HepG2 (cell line): Measurements from ENCODE around the gene LZTS2. TPM values are rescaled to one million over a fixed set of nuclear protein-coding genes. Genes with fewer than 3 reads are reported as not detected.

Experiments used
- EEA1 ChIP-seq: sonication (generic); formaldehyde crosslinking; IDR thresholded peaks from 2 replicates; pipeline ENCODE4 v1.5.1; 2020; ENCODE audit warnings: mild to moderate bottlenecking, missing genetic modification reagents, borderline replicate concordance
- FOXO1 ChIP-seq: sonication (generic); formaldehyde crosslinking; IDR thresholded peaks from 2 replicates; pipeline ENCODE4 v1.4.0; 2020; ENCODE audit warnings: missing genetic modification reagents
- GABPA ChIP-seq, 2 experiments: IDR thresholded peaks; 2 replicates each; pipeline ENCODE4 v1.6.1; 2011 to 2016; ENCODE audit warnings: low read depth in 2 of 2, low read length in 1 of 2, missing biosample characterization in 1 of 2, missing genetic modification characterization in 1 of 2
- HHEX ChIP-seq: IDR thresholded peaks from 2 replicates; pipeline ENCODE4 v1.6.1; 2016; ENCODE audit warnings: control low read depth
- HOXD1 ChIP-seq: sonication (generic); formaldehyde crosslinking; IDR thresholded peaks from 2 replicates; pipeline ENCODE4 v1.5.0; 2020; ENCODE audit warnings: missing genetic modification reagents
- KLF9 ChIP-seq: IDR thresholded peaks from 2 replicates; pipeline ENCODE4 v1.6.1; 2016; ENCODE audit warnings: low read depth
- MAF1 ChIP-seq: sonication (generic); formaldehyde crosslinking; IDR thresholded peaks from 2 replicates; pipeline ENCODE4 v1.5.0; 2020; ENCODE audit warnings: missing genetic modification reagents, borderline replicate concordance
- NFKB2 ChIP-seq: sonication (generic); formaldehyde crosslinking; IDR thresholded peaks from 2 replicates; pipeline ENCODE4 v1.4.0; 2020; ENCODE audit warnings: missing genetic modification reagents, borderline replicate concordance
- NR2F6 ChIP-seq, 2 experiments: IDR thresholded peaks; 2 replicates each; pipeline ENCODE4 v1.6.1; 2016; ENCODE audit warnings: antibody characterized with exemption in 1 of 2, mild to moderate bottlenecking in 1 of 2
- PCBP1 ChIP-seq: fragments of 200-400 bp; formaldehyde crosslinking; IDR thresholded peaks from 2 replicates; pipeline ENCODE4 v1.6.1; 2017; ENCODE audit warnings: mild to moderate bottlenecking, low read depth, low read length, borderline replicate concordance
- SAP130 ChIP-seq: IDR thresholded peaks from 2 replicates; pipeline ENCODE4 v1.6.1; 2016; ENCODE audit warnings: low read depth
- ZNF44 ChIP-seq: sonication (generic); formaldehyde crosslinking; IDR thresholded peaks from 2 replicates; pipeline ENCODE4 v1.5.1; 2020; ENCODE audit warnings: mild to moderate bottlenecking, missing genetic modification reagents
- ZNF619 ChIP-seq: sonication (generic); formaldehyde crosslinking; IDR thresholded peaks from 2 replicates; pipeline ENCODE4 v1.4.0; 2020; ENCODE audit warnings: mild to moderate bottlenecking, missing genetic modification reagents
- ZNF660 ChIP-seq: sonication (generic); formaldehyde crosslinking; IDR thresholded peaks from 2 replicates; pipeline ENCODE4 v1.5.1; 2020; ENCODE audit warnings: mild to moderate bottlenecking, low read depth, missing genetic modification reagents, borderline replicate concordance
- polyA plus RNA-seq, 8 experiments: library from polyadenylated mRNA; depleted of rRNA in 3 of 8; stranded (reverse) in 7 of 8; unstranded in 1 of 8; fragments of >200 nt; fragmentation: Illumina TruSeq in 4 of 8; extraction: Trizol in 4 of 8; gene quantifications; 2 replicates each; pipeline versions ENCODE4 v1.2.1 to v1.2.3, GENCODE V29; 2011 to 2016; ENCODE audit warnings: low read depth in 4 of 8, missing spikeins in 1 of 8, mixed read lengths in 1 of 8; ENCODE audit not compliant: insufficient read depth in 1 of 8
- total RNA-seq, 5 experiments: library from RNA; depleted of rRNA; stranded (reverse); fragments of >200 nt; fragmentation: Illumina TruSeq; extraction: Trizol; gene quantifications; 2 replicates each; pipeline ENCODE4 v1.2.3, GENCODE V29; 2016; ENCODE audit warnings: low read depth in 1 of 5
- TF ChIP-seq, protein P1 (sequence below): sonication (generic); formaldehyde crosslinking; IDR thresholded peaks from 2 replicates; pipeline ENCODE4 v1.4.0; 2020; ENCODE audit warnings: missing genetic modification reagents
- TF ChIP-seq, protein P2 (sequence below): sonication (generic); formaldehyde crosslinking; IDR thresholded peaks from 2 replicates; pipeline ENCODE4 v1.8.1; 2023; ENCODE audit warnings: missing genetic modification reagents, mild to moderate bottlenecking, borderline replicate concordance
- TF ChIP-seq, protein P3 (sequence below): sonication (generic); formaldehyde crosslinking; IDR thresholded peaks from 2 replicates; pipeline ENCODE4 v1.8.0; 2022; ENCODE audit warnings: missing genetic modification reagents, mild to moderate bottlenecking, moderate library complexity, borderline replicate concordance
- TF ChIP-seq, protein P4 (sequence below): sonication (generic); formaldehyde crosslinking; IDR thresholded peaks from 2 replicates; pipeline ENCODE4 v1.5.0; 2020; ENCODE audit warnings: missing genetic modification reagents

LZTS2 gene
- total and polyA plus RNA-seq, 2 of the 13 experiments (the other 11 are each of a cell fraction or from before 2014, with no cell fraction given): 43.6 to 65.6 TPM

DNA sequence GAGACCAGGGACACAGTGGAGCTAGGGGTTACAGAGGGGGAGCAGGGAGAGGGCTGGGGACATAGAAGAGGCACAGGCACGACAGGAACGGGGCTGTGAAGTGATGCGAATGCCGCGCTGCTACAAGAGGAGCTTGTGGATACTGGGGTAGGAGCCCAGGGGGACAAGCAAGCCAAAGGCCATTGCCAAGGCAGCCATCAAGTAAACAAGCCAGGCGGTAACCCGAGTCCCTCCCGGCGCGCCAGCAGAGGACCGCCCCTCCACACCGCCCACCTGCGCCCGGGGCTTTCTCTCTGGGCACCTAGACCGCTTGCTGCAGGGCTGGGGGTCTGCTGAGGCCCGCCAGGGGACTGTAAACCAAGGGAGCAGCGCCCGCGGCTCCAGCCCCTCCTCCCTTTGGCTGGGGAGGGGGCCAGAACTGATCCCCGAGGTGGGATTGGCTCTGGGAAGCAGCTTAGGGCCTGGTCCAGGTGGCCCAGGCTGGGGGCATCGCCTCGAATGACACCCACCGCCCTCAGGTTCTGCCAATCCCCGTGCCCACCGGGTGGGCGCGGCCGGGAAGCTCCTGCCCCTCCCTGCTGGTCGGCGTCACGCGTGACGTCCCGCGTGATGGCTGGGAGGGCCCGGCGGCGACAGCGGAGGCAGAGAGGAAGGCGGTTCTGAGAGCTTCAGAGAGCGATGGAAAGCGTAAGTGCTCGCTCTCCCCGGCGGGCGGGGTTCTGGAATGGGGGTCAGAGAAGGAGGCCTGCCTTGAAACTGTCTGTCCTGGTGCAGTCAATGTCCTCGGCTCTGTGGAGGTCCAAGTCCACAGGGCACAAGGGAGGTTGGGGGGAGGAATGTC, 32.4 kb downstream of the LZTS2 start (continued):
- TF ChIP-seq, protein P1, sequence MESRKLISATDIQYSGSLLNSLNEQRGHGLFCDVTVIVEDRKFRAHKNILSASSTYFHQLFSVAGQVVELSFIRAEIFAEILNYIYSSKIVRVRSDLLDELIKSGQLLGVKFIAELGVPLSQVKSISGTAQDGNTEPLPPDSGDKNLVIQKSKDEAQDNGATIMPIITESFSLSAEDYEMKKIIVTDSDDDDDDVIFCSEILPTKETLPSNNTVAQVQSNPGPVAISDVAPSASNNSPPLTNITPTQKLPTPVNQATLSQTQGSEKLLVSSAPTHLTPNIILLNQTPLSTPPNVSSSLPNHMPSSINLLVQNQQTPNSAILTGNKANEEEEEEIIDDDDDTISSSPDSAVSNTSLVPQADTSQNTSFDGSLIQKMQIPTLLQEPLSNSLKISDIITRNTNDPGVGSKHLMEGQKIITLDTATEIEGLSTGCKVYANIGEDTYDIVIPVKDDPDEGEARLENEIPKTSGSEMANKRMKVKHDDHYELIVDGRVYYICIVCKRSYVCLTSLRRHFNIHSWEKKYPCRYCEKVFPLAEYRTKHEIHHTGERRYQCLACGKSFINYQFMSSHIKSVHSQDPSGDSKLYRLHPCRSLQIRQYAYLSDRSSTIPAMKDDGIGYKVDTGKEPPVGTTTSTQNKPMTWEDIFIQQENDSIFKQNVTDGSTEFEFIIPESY (CRISPR knock-in tag): no peak
- TF ChIP-seq HHEX (CRISPR knock-in tag) (no peak), ZNF619 (CRISPR knock-in tag) (no peak), EEA1 (CRISPR knock-in tag) (no peak), SAP130 (CRISPR knock-in tag) (peak; percentile 61; the same call in 1 of the 2 replicates), KLF9 (CRISPR knock-in tag) (0 out of 2 replicates have a peak, but pooled peaks have one; percentile 69), FOXO1 (CRISPR knock-in tag) (peak; percentile 44; the same call in 1 of the 2 replicates), MAF1 (CRISPR knock-in tag) (no peak), GABPA (IDR thresholded peaks at IDR 0.05; ENCODE audit: low read depth, low read length) (no peak), GABPA (CRISPR knock-in tag; IDR thresholded peaks at IDR 0.05; ENCODE audit: low read depth) (no peak), ZNF660 (CRISPR knock-in tag) (no peak), ZNF44 (CRISPR knock-in tag) (0 out of 2 replicates have a peak, but pooled peaks have one; percentile 36), PCBP1 (0 out of 2 replicates have a peak, but pooled peaks have one; percentile 38), NR2F6 (IDR thresholded peaks at IDR 0.05) (peak; percentile 22; the same call in 1 of the 2 replicates), NR2F6 (CRISPR knock-in tag; IDR thresholded peaks at IDR 0.05) (peak; percentile 53; the same call in 1 of the 2 replicates), HOXD1 (CRISPR knock-in tag) (no peak), NFKB2 (peak; percentile 42; the same call in 1 of the 2 replicates)
- TF ChIP-seq, protein P2, sequence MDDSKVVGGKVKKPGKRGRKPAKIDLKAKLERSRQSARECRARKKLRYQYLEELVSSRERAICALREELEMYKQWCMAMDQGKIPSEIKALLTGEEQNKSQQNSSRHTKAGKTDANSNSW (CRISPR knock-in tag): no peak
- TF ChIP-seq, protein P3, sequence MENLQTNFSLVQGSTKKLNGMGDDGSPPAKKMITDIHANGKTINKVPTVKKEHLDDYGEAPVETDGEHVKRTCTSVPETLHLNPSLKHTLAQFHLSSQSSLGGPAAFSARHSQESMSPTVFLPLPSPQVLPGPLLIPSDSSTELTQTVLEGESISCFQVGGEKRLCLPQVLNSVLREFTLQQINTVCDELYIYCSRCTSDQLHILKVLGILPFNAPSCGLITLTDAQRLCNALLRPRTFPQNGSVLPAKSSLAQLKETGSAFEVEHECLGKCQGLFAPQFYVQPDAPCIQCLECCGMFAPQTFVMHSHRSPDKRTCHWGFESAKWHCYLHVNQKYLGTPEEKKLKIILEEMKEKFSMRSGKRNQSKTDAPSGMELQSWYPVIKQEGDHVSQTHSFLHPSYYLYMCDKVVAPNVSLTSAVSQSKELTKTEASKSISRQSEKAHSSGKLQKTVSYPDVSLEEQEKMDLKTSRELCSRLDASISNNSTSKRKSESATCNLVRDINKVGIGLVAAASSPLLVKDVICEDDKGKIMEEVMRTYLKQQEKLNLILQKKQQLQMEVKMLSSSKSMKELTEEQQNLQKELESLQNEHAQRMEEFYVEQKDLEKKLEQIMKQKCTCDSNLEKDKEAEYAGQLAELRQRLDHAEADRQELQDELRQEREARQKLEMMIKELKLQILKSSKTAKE (CRISPR knock-in tag): peak; percentile 68; the same call in 1 of the 2 replicates
- TF ChIP-seq, protein P4, sequence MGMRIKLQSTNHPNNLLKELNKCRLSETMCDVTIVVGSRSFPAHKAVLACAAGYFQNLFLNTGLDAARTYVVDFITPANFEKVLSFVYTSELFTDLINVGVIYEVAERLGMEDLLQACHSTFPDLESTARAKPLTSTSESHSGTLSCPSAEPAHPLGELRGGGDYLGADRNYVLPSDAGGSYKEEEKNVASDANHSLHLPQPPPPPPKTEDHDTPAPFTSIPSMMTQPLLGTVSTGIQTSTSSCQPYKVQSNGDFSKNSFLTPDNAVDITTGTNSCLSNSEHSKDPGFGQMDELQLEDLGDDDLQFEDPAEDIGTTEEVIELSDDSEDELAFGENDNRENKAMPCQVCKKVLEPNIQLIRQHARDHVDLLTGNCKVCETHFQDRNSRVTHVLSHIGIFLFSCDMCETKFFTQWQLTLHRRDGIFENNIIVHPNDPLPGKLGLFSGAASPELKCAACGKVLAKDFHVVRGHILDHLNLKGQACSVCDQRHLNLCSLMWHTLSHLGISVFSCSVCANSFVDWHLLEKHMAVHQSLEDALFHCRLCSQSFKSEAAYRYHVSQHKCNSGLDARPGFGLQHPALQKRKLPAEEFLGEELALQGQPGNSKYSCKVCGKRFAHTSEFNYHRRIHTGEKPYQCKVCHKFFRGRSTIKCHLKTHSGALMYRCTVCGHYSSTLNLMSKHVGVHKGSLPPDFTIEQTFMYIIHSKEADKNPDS: peak; percentile 25; the same call in 1 of the 2 replicates
